Left ventricle myocardium inferior (tissue), 1 donor: ENCODE measurements around the gene AANAT. TPM values are rescaled to one million over a fixed set of nuclear protein-coding genes. Genes with fewer than 3 reads are reported as not detected.
A peak's percentile ranks its signal among the peaks of the same experiment; 100 is the strongest.

Source experiments
- DNase-seq: peaks from one replicate; pipeline ENCODE4 v3.0.0-alpha.2; 2020
- H3K27ac ChIP-seq: fragments of 200-600 bp; replicated peaks from 2 replicates; pipeline ENCODE4 v1.8.0; 2021
- H3K27me3 ChIP-seq: fragments of 200-600 bp; 2 replicates; pipeline ENCODE4 v1.8.0; 2021; ENCODE audit warnings: low read depth
- H3K36me3 ChIP-seq: fragments of 200-600 bp; 2 replicates; pipeline ENCODE4 v1.8.0; 2021
- H3K4me1 ChIP-seq: fragments of 200-600 bp; 2 replicates; pipeline ENCODE4 v1.8.0; 2021
- H3K4me3 ChIP-seq: fragments of 200-600 bp; 2 replicates; pipeline ENCODE4 v1.8.0; 2021; ENCODE audit warnings: mild to moderate bottlenecking, moderate library complexity
- H3K9me3 ChIP-seq: fragments of 200-600 bp; replicated peaks from 2 replicates; pipeline ENCODE4 v1.8.0; 2021
- CTCF ChIP-seq: fragments of 200-600 bp; IDR thresholded peaks from 2 replicates; pipeline ENCODE4 v1.8.0; 2021; ENCODE audit warnings: antibody characterized with exemption, mild to moderate bottlenecking, borderline replicate concordance
- intact Hi-C: fragments of 100-400 bp; cut with micrococcal nuclease; formaldehyde crosslinking; loops from one replicate; pipeline ENCODE4 v1.11.0; 2022
- total RNA-seq: library from RNA; stranded (reverse); fragmentation: NEBNext Ultra II Directional; extraction: Animal tissue kit (Norgen Biotek cat#: 25700); gene quantifications from one replicate; pipeline ENCODE4 v1.2.1, GENCODE V29; 2021
- donor health status: DM: no; HTN: yes; CAD: no; lungs with severe emphysema.

Gene AANAT
- total RNA-seq, 1 donor from 2014 or later, result not detected

- no peak for TF ChIP-seq CTCF
- H3K27me3 ChIP-seq, result no peaks in the 10 kb centered on the region
- peak overlapping the region; percentile 84 for H3K27ac ChIP-seq
- H3K36me3 ChIP-seq, result no peaks in the 10 kb centered on the region
- peak overlapping the region; percentile 41 for H3K4me3 ChIP-seq
- intact Hi-C loops, result no loop called here
- H3K4me1 ChIP-seq, result peaks cover 71% of the 10 kb centered on the region
- peak; percentile 69 for DNase-seq
- no peaks in the 10 kb centered on the region for H3K9me3 ChIP-seq
Observed at GRCh38 chr17:76492989-76493501, 25.6 kb downstream of the AANAT start.

GRCh38 chr17:76493505-76494167, 26.2 kb downstream of the AANAT start:
- peaks cover 76% of the 10 kb centered on the region for H3K4me1 ChIP-seq
- no peak for DNase-seq
- intact Hi-C loops, result no loop called here
- peak overlapping the region; percentile 41 for H3K4me3 ChIP-seq
- H3K36me3 ChIP-seq, result no peaks in the 10 kb centered on the region
- H3K27me3 ChIP-seq, result no peaks in the 10 kb centered on the region
- no peaks in the 10 kb centered on the region for H3K9me3 ChIP-seq
- no peak for TF ChIP-seq CTCF
- peak overlapping the region; percentile 84 for H3K27ac ChIP-seq

GRCh38 chr17:76495663-76496400, 28.4 kb downstream of the AANAT start:
- Histone ChIP-seq H3K27me3 (no peaks in the 10 kb centered on the region), H3K27ac (peak overlapping the region; percentile 19), H3K9me3 (no peaks in the 10 kb centered on the region), H3K36me3 (no peaks in the 10 kb centered on the region), H3K4me3 (no peak overlapping the region), H3K4me1 (peaks cover 88% of the 10 kb centered on the region)
- no peak for TF ChIP-seq CTCF
- DNase-seq, result no peak
- intact Hi-C loops, result no loop called here

GRCh38 chr17:76496464-76496863, 29.1 kb downstream of the AANAT start:
- no peak for DNase-seq
- Histone ChIP-seq H3K4me1 (peaks cover 88% of the 10 kb centered on the region), H3K9me3 (no peaks in the 10 kb centered on the region), H3K4me3 (no peak overlapping the region), H3K27ac (peak overlapping the region; percentile 97), H3K27me3 (no peaks in the 10 kb centered on the region), H3K36me3 (no peaks in the 10 kb centered on the region)
- no peak for TF ChIP-seq CTCF
- intact Hi-C loops, result no loop called here

- Histone ChIP-seq H3K4me1 (peaks cover 84% of the 10 kb centered on the region), H3K9me3 (no peaks in the 10 kb centered on the region), H3K27ac (peak overlapping the region; percentile 97), H3K36me3 (no peaks in the 10 kb centered on the region), H3K4me3 (peak overlapping the region; percentile 76), H3K27me3 (no peaks in the 10 kb centered on the region)
- intact Hi-C loops, result no loop called here
- TF ChIP-seq CTCF, result no peak
- DNase-seq, result no peak
Observed at GRCh38 chr17:76497699-76497978, 30.2 kb downstream of the AANAT start.
